ENCODE data around the gene GPR152.
"Not testable (repeated sequence)": the region's sequence is repeated elsewhere in the genome, so short reads cannot be mapped to it uniquely, and the experiment has no call there.

GPR152 gene

GRCh38 chr11:67439321-67440228 lies 13.0 kb downstream of the GPR152 start:
- peak in 1 of 2 donors; percentile 37 for DNase-seq

GRCh38 chr11:67438158-67438902 lies 14.2 kb downstream of the GPR152 start:
- peak; percentile 56 to 78 for DNase-seq

GRCh38 chr11:67437809-67438157 lies 14.7 kb downstream of the GPR152 start:
- no peak for DNase-seq

- DNase-seq = peak; percentile 64 to 78
Observed at GRCh38 chr11:67437082-67437808, 15.3 kb downstream of the GPR152 start, which contains the start of gene PTPRCAP. PTPRCAP (minus strand) TSS chr11:67437682; CDS start chr11:67437619, 63 bp downstream.

- peak; percentile 64 to 75 for DNase-seq
Observed at GRCh38 chr11:67436459-67437081, 16.0 kb downstream of the GPR152 start.

GRCh38 chr11:67435727-67436458 lies 16.6 kb downstream of the GPR152 start:
- no peak for DNase-seq

- DNase-seq = peak in 1 of 2 donors; percentile 31
Observed at GRCh38 chr11:67435031-67435726, 17.4 kb downstream of the GPR152 start.

GRCh38 chr11:67434395-67434881 lies 18.1 kb downstream of the GPR152 start:
- DNase-seq = peak in 1 of 2 donors; percentile 25

- DNase-seq = peak in 1 of 2 donors; percentile 45
Observed at GRCh38 chr11:67433536-67434394, 18.8 kb downstream of the GPR152 start.

GRCh38 chr11:67432655-67433349 lies 19.7 kb downstream of the GPR152 start:
- no peak for DNase-seq

GRCh38 chr11:67431346-67432249 lies 20.9 kb downstream of the GPR152 start:
- no peak for DNase-seq

GRCh38 chr11:67429722-67430121 lies 22.8 kb downstream of the GPR152 start:
- no peak for DNase-seq

- no peak for DNase-seq
Observed at GRCh38 chr11:67429038-67429668, 23.4 kb downstream of the GPR152 start.

GRCh38 chr11:67428052-67429001 lies 24.2 kb downstream of the GPR152 start, which contains the start of gene RPS6KB2:
RPS6KB2 (plus strand) TSS chr11:67428494; CDS start chr11:67428546, 52 bp downstream.
- DNase-seq = peak; percentile 97 to 99

GRCh38 chr11:67427364-67427859 lies 25.1 kb downstream of the GPR152 start:
- not testable (repeated sequence) for DNase-seq

Data from CD4-positive, alpha-beta T cell treated with Interferon alpha-2 for 1 hour (primary cell).